Colonic mucosa (tissue), 4 donors: ENCODE data around the gene TMEM14A. TPM values are rescaled to one million over a fixed set of nuclear protein-coding genes. Genes with fewer than 3 reads are reported as not detected.
"Not testable (repeated sequence)": the region's sequence is repeated elsewhere in the genome, so short reads cannot be mapped to it uniquely, and the experiment has no call there.

Experiments used
- DNase-seq: peaks from one replicate; pipeline ENCODE4 v3.0.0-alpha.2; 2020
- H3K27ac ChIP-seq: fragments of 200-600 bp; one replicate; pipeline ENCODE4 v1.8.0; 2021
- H3K27me3 ChIP-seq: fragments of 200-600 bp; one replicate; pipeline ENCODE4 v1.8.0; 2021
- H3K36me3 ChIP-seq: fragments of 200-600 bp; one replicate; pipeline ENCODE4 v1.8.0; 2021
- H3K4me1 ChIP-seq: fragments of 200-600 bp; one replicate; pipeline ENCODE4 v1.8.0; 2021; ENCODE audit warnings: mild to moderate bottlenecking
- H3K4me3 ChIP-seq: fragments of 200-600 bp; one replicate; pipeline ENCODE4 v1.8.0; 2021
- H3K9ac ChIP-seq, 2 donors: one replicate each; pipeline ENCODE4 v1.7.0; 2013; ENCODE audit warnings: control low read depth in 2 of 2, low read depth in 2 of 2, low read length in 2 of 2
- H3K9me3 ChIP-seq: fragments of 200-600 bp; one replicate; pipeline ENCODE4 v1.8.0; 2021
- intact Hi-C: fragments of 100-400 bp; cut with DNase I; formaldehyde crosslinking; loops from one replicate; pipeline ENCODE4 v1.14.1; 2022
- total RNA-seq, 2 donors: library from RNA; stranded (reverse); fragmentation: NEBNext Ultra II Directional in 1 of 2; extraction: Animal tissue kit (Norgen Biotek cat#: 25700) in 1 of 2; gene quantifications; one replicate each; pipeline ENCODE4 v1.2.1, GENCODE V29; 2021
- TF ChIP-seq, protein P1 (sequence below): fragments of 200-600 bp; IDR thresholded peaks from one replicate; pipeline ENCODE4 v1.8.0; 2022; ENCODE audit warnings: antibody characterized with exemption, mild to moderate bottlenecking
- donor health status: healthy.
- donor health status: DM: no; HTN: no; CAD: no.
- donor health status: DM: no; HTN: no; CAD: no.

Gene TMEM14A
- total RNA-seq, 2 donors from 2014 or later: 22.0 to 24.1 TPM

DNA sequence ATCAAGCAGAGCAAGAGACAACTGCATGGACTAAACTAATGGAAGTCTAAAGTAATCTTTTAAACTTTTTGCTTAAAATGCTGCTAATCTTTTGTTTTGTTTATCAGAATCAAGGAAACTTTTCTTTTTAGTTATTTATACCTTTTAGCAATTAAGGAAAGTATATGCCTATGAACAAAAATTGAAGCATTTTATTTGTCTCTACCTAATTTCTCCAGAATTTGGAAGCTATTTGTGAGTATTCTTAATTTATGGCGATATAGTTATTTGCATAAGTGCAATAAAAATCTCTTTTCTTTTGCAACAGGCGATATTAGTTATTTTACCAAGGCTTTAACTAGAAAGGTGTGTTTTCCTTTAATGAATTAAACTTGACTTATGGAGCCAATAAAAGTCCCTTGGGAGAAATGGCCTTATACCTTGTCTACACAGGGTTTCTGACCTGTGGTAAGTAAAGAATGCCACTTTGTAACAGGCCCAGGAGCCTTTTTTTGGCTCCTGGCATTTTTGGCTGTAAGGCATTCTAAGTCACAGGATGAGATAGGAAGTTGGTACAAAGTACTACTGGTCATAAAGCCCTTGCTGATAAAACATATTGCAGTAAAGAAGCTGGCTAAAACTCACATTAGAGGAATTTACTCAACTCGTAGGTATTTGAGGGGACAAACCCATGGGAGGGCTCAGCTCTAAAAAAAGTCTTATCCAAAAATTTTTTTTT, 37.2 kb downstream of the TMEM14A start:
- Histone ChIP-seq H3K27me3 (no peaks in the 10 kb centered on the region), H3K9ac (no peak overlapping the region), H3K4me3 (no peak overlapping the region), H3K9me3 (no peaks in the 10 kb centered on the region), H3K27ac (no peak overlapping the region), H3K4me1 (no peaks in the 10 kb centered on the region), H3K36me3 (no peaks in the 10 kb centered on the region)
- TF ChIP-seq, protein P1, sequence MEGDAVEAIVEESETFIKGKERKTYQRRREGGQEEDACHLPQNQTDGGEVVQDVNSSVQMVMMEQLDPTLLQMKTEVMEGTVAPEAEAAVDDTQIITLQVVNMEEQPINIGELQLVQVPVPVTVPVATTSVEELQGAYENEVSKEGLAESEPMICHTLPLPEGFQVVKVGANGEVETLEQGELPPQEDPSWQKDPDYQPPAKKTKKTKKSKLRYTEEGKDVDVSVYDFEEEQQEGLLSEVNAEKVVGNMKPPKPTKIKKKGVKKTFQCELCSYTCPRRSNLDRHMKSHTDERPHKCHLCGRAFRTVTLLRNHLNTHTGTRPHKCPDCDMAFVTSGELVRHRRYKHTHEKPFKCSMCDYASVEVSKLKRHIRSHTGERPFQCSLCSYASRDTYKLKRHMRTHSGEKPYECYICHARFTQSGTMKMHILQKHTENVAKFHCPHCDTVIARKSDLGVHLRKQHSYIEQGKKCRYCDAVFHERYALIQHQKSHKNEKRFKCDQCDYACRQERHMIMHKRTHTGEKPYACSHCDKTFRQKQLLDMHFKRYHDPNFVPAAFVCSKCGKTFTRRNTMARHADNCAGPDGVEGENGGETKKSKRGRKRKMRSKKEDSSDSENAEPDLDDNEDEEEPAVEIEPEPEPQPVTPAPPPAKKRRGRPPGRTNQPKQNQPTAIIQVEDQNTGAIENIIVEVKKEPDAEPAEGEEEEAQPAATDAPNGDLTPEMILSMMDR: no peak
- DNase-seq: no peak
- intact Hi-C loops: no loop called here

DNA sequence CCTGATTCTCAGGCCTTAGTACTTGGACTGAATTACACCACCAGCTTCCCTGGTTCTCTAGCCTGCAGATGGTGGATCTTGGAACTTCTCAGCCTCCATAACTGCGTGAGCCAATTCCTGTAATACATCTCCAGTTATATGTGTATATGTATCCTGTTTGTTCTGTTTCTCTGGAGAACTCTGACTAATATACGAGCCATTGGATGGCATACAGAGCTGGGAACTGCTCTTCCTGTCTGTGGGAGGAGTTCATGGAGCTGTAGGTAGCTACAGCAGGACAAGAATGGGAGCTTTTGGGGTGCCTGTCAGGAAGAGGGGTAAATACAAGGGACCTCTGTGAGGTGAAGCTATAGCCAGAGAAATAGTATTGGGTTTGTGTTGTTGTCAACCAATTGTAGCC, 41.2 kb downstream of the TMEM14A start:
- Histone ChIP-seq H3K27me3 (no peaks in the 10 kb centered on the region), H3K4me3 (no peak overlapping the region), H3K9me3 (no peaks in the 10 kb centered on the region), H3K9ac (no peak overlapping the region), H3K4me1 (no peaks in the 10 kb centered on the region), H3K27ac (no peak overlapping the region), H3K36me3 (no peaks in the 10 kb centered on the region)
- intact Hi-C loops: no loop called here
- TF ChIP-seq, protein P1: no peak
- DNase-seq: no peak

DNA sequence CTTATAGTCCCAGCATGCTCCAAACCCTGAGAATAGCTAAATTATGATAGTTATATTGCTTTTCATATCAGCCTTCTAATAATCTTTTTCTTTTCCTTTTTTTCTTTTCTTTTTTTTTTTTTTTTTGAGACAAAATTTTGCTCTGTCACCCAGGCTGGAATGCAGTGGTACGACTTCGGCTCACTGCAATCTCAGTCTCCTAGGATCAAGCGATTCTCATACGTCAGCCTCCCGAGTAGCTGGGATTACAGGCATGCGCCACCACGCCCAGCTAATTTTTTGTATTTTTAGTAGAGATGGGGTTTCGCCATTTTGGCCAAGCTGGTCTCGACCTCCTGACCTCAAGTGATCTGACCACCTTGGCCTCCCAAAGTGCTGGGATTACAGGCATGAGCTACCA, 43.8 kb downstream of the TMEM14A start:
- H3K9ac ChIP-seq, H3K9me3 ChIP-seq, H3K27me3 ChIP-seq, H3K36me3 ChIP-seq, H3K27ac ChIP-seq, H3K4me3 ChIP-seq, H3K4me1 ChIP-seq, DNase-seq, intact Hi-C loops: not testable (repeated sequence)

DNA sequence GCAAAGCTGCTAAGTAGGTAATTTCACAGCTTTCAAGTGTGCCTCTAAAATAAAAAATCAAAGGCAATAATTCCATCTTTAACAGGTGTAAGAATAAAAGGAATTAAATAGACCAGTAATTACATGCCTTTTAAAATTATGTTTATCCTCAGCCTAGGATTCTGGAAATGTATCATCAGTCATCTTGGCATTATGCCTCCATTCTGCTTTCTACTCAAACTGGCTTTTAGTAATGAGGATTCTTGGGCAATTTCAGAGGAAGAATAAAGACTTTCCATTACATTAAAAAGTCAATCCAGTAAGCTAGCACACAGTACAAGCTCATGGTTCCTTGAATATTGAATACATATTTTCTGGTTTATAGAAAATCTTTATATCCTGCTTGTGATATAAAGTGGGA, 47.6 kb downstream of the TMEM14A start:
- Histone ChIP-seq H3K9ac (no peak overlapping the region), H3K4me1 (no peaks in the 10 kb centered on the region), H3K36me3 (no peaks in the 10 kb centered on the region), H3K4me3 (no peak overlapping the region), H3K27ac (no peak overlapping the region), H3K27me3 (no peaks in the 10 kb centered on the region), H3K9me3 (no peaks in the 10 kb centered on the region)
- TF ChIP-seq, protein P1: no peak
- intact Hi-C loops: no loop called here
- DNase-seq: no peak

DNA sequence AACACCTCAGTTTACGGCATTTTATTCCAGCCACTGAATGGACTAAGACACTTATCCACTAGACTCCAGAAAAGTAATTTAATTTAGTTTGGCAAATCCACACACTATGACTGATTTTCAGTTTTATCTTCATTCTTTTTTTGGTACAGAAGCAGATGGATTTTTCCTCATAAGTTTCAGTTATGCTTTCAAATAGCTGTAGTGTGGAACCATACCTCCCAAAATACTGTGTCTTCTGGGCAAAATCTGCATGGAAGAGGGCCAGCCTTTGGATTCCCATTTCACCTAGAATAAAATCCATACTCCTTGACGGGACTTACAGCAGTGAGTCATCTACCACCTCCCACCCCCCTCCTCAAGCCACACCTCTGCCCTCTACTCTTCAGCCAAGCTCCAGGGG, 49.4 kb downstream of the TMEM14A start:
- intact Hi-C loops: no loop called here
- TF ChIP-seq, protein P1: no peak
- Histone ChIP-seq H3K4me3 (no peak overlapping the region), H3K27me3 (no peaks in the 10 kb centered on the region), H3K27ac (no peak overlapping the region), H3K36me3 (no peaks in the 10 kb centered on the region), H3K9ac (no peak overlapping the region), H3K4me1 (no peaks in the 10 kb centered on the region), H3K9me3 (no peaks in the 10 kb centered on the region)
- DNase-seq: no peak

DNA sequence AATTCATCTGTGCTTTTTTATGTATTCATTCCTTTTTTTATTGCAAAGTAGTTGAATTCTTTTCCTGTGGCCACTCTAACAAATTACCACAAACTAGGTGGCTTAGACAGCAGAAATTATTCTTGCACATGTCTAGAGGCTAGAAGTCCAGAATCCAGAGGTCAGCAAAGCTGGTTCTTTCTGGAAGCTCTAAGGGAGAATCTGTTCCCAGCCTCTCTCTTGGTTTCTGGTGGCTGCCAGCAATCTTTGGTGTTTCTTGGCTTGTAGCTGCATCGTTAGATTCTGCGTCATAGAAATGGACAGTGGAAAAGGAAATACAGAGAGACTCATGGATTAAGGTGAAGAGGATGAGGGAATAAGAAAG, 53.1 kb downstream of the TMEM14A start:
- H3K27ac ChIP-seq: peak overlapping the region; percentile 24
- H3K9me3 ChIP-seq: no peaks in the 10 kb centered on the region
- TF ChIP-seq, protein P1: no peak
- intact Hi-C loops: no loop called here
- H3K36me3 ChIP-seq: no peaks in the 10 kb centered on the region
- no peaks in the 10 kb centered on the region for H3K4me1 ChIP-seq
- no peak for DNase-seq
- H3K9ac ChIP-seq: no peak overlapping the region
- no peak overlapping the region for H3K4me3 ChIP-seq
- no peaks in the 10 kb centered on the region for H3K27me3 ChIP-seq
